Measurements from ENCODE around the gene ARHGAP20.

Gene ARHGAP20

GRCh38 chr11:110716361-110716760 lies 4.1 kb upstream of the ARHGAP20 start:
- DNase-seq (ENCODE audit: low spot score), result no peak
- no peak overlapping the region for H2AFZ ChIP-seq (ENCODE audit: low read length)
- H2BK120ac ChIP-seq (ENCODE audit: low read depth, low read length), result no peak overlapping the region
- no peak overlapping the region for H2BK5ac ChIP-seq (ENCODE audit: low read length)
- no peaks in the 10 kb centered on the region for H3K79me1 ChIP-seq (ENCODE audit: low read depth, low read length)
- H3K4ac ChIP-seq (ENCODE audit: low read length), result no peak overlapping the region
- H2BK12ac ChIP-seq (ENCODE audit: low read length), result no peak overlapping the region
- H3K4me3 ChIP-seq (ENCODE audit: low read length in 2 of 2), result no peak overlapping the region
- H4K8ac ChIP-seq (ENCODE audit: low read depth, low read length), result no peak overlapping the region
- H3K23ac ChIP-seq (ENCODE audit: low read depth, low read length, poor library complexity), result no peak overlapping the region
- no peak overlapping the region for H2AK5ac ChIP-seq (ENCODE audit: low read depth, low read length)
- H3K14ac ChIP-seq (ENCODE audit: low read length), result no peak overlapping the region
- no peak overlapping the region for H3K18ac ChIP-seq (ENCODE audit: low read length)
- H3K4me2 ChIP-seq (ENCODE audit: insufficient read depth, low read length, poor library complexity, severe bottlenecking), result no peak overlapping the region
- H3K4me1 ChIP-seq (ENCODE audit: control insufficient read depth in 2 of 2, insufficient read depth in 1 of 2, low read depth in 1 of 2, low read length in 2 of 2), result peaks cover 0 to 6% of the 10 kb centered on the region in 2 donors
- H3K27ac ChIP-seq (replicated peaks; ENCODE audit: low read length), result no peak overlapping the region
- no peaks in the 10 kb centered on the region for H3K36me3 ChIP-seq (replicated peaks in 1 of 2; ENCODE audit: control insufficient read depth in 2 of 2, insufficient read depth in 2 of 2, low read length in 2 of 2)
- H3K27me3 ChIP-seq (ENCODE audit: control insufficient read depth in 3 of 3, insufficient read depth in 3 of 3, low read depth in 1 of 3, low read length in 3 of 3), result peaks cover 4 to 40% (median 28%) of the 10 kb centered on the region in 3 experiments
- H3K9ac ChIP-seq (ENCODE audit: low read depth, low read length, poor library complexity), result no peak overlapping the region
- H4K91ac ChIP-seq (ENCODE audit: low read depth, low read length, poor library complexity), result no peak overlapping the region
- no CpG with 5 or more reads among the region's 2 CpGs for WGBS, 2 donors (ENCODE audit: extremely low coverage in 2 of 2, insufficient read length in 2 of 2, insufficient replicate concordance in 1 of 2)
- no peak overlapping the region for H2BK15ac ChIP-seq (ENCODE audit: low read length)
- H3K9me3 ChIP-seq (replicated peaks in 1 of 2; ENCODE audit: control insufficient read depth in 2 of 2, insufficient read depth in 1 of 2, low read depth in 1 of 2, low read length in 2 of 2), result no peaks in the 10 kb centered on the region

GRCh38 chr11:110715541-110715940 lies 3.3 kb upstream of the ARHGAP20 start:
- no peak overlapping the region for H2BK12ac ChIP-seq (ENCODE audit: low read length)
- no peak overlapping the region for H3K23ac ChIP-seq (ENCODE audit: low read depth, low read length, poor library complexity)
- no peak overlapping the region for H3K18ac ChIP-seq (ENCODE audit: low read length)
- H3K79me1 ChIP-seq (ENCODE audit: low read depth, low read length), result no peaks in the 10 kb centered on the region
- H2BK5ac ChIP-seq (ENCODE audit: low read length), result no peak overlapping the region
- H2AFZ ChIP-seq (ENCODE audit: low read length), result no peak overlapping the region
- no peak overlapping the region for H2BK120ac ChIP-seq (ENCODE audit: low read depth, low read length)
- no peaks in the 10 kb centered on the region for H3K36me3 ChIP-seq (replicated peaks in 1 of 2; ENCODE audit: control insufficient read depth in 2 of 2, insufficient read depth in 2 of 2, low read length in 2 of 2)
- WGBS, 2 donors (ENCODE audit: extremely low coverage in 2 of 2, insufficient read length in 2 of 2, insufficient replicate concordance in 1 of 2), result no CpG with 5 or more reads among the region's 1 CpG
- peaks cover 4 to 48% (median 36%) of the 10 kb centered on the region in 3 experiments for H3K27me3 ChIP-seq (ENCODE audit: control insufficient read depth in 3 of 3, insufficient read depth in 3 of 3, low read depth in 1 of 3, low read length in 3 of 3)
- no peak for DNase-seq (ENCODE audit: low spot score)
- no peak overlapping the region for H3K27ac ChIP-seq (replicated peaks; ENCODE audit: low read length)
- peaks cover 2 to 6% of the 10 kb centered on the region in 2 donors for H3K4me1 ChIP-seq (ENCODE audit: control insufficient read depth in 2 of 2, insufficient read depth in 1 of 2, low read depth in 1 of 2, low read length in 2 of 2)
- H2BK15ac ChIP-seq (ENCODE audit: low read length), result no peak overlapping the region
- no peak overlapping the region for H2AK5ac ChIP-seq (ENCODE audit: low read depth, low read length)
- H3K4me3 ChIP-seq (ENCODE audit: low read length in 2 of 2), result no peak overlapping the region
- no peaks in the 10 kb centered on the region for H3K9me3 ChIP-seq (replicated peaks in 1 of 2; ENCODE audit: control insufficient read depth in 2 of 2, insufficient read depth in 1 of 2, low read depth in 1 of 2, low read length in 2 of 2)
- no peak overlapping the region for H3K9ac ChIP-seq (ENCODE audit: low read depth, low read length, poor library complexity)
- H3K4me2 ChIP-seq (ENCODE audit: insufficient read depth, low read length, poor library complexity, severe bottlenecking), result no peak overlapping the region
- H4K8ac ChIP-seq (ENCODE audit: low read depth, low read length), result no peak overlapping the region
- no peak overlapping the region for H3K4ac ChIP-seq (ENCODE audit: low read length)
- H3K14ac ChIP-seq (ENCODE audit: low read length), result no peak overlapping the region
- no peak overlapping the region for H4K91ac ChIP-seq (ENCODE audit: low read depth, low read length, poor library complexity)

GRCh38 chr11:110713449-110713776 lies 1.2 kb upstream of the ARHGAP20 start:
- Histone ChIP-seq H2BK5ac (ENCODE audit: low read length) (no peak overlapping the region), H3K4me2 (ENCODE audit: insufficient read depth, low read length, poor library complexity, severe bottlenecking) (peak overlapping the region; percentile 89), H2BK120ac (ENCODE audit: low read depth, low read length) (no peak overlapping the region), H2BK12ac (ENCODE audit: low read length) (no peak overlapping the region), H4K8ac (ENCODE audit: low read depth, low read length) (no peak overlapping the region), H3K4me1 (ENCODE audit: control insufficient read depth in 2 of 2, insufficient read depth in 1 of 2, low read depth in 1 of 2, low read length in 2 of 2) (peaks cover 2 to 6% of the 10 kb centered on the region in 2 donors), H3K9me3 (replicated peaks in 1 of 2; ENCODE audit: control insufficient read depth in 2 of 2, insufficient read depth in 1 of 2, low read depth in 1 of 2, low read length in 2 of 2) (no peaks in the 10 kb centered on the region), H3K23ac (ENCODE audit: low read depth, low read length, poor library complexity) (no peak overlapping the region), H4K91ac (ENCODE audit: low read depth, low read length, poor library complexity) (no peak overlapping the region), H3K4ac (ENCODE audit: low read length) (no peak overlapping the region), H3K14ac (ENCODE audit: low read length) (no peak overlapping the region), H3K4me3 (ENCODE audit: low read length in 2 of 2) (no peak overlapping the region), H3K27ac (replicated peaks; ENCODE audit: low read length) (no peak overlapping the region), H3K36me3 (replicated peaks in 1 of 2; ENCODE audit: control insufficient read depth in 2 of 2, insufficient read depth in 2 of 2, low read length in 2 of 2) (no peaks in the 10 kb centered on the region), H3K18ac (ENCODE audit: low read length) (no peak overlapping the region), H2AK5ac (ENCODE audit: low read depth, low read length) (no peak overlapping the region), H2BK15ac (ENCODE audit: low read length) (no peak overlapping the region), H3K9ac (ENCODE audit: low read depth, low read length, poor library complexity) (no peak overlapping the region), H3K79me1 (ENCODE audit: low read depth, low read length) (no peaks in the 10 kb centered on the region), H2AFZ (ENCODE audit: low read length) (peak overlapping the region; percentile 96), H3K27me3 (ENCODE audit: control insufficient read depth in 3 of 3, insufficient read depth in 3 of 3, low read depth in 1 of 3, low read length in 3 of 3) (peaks cover 4 to 68% (median 50%) of the 10 kb centered on the region in 3 experiments)
- DNase-seq (ENCODE audit: low spot score), result no peak
- WGBS, 2 donors (ENCODE audit: extremely low coverage in 2 of 2, insufficient read length in 2 of 2, insufficient replicate concordance in 1 of 2), result no CpG with 5 or more reads among the region's 9 CpGs

GRCh38 chr11:110712659-110713448 lies 617 bp upstream of the ARHGAP20 start:
- Histone ChIP-seq H2BK5ac (ENCODE audit: low read length) (no peak overlapping the region), H3K9ac (ENCODE audit: low read depth, low read length, poor library complexity) (peak overlapping the region; percentile 87), H4K91ac (ENCODE audit: low read depth, low read length, poor library complexity) (no peak overlapping the region), H2BK15ac (ENCODE audit: low read length) (no peak overlapping the region), H3K4ac (ENCODE audit: low read length) (no peak overlapping the region), H3K4me3 (ENCODE audit: low read length in 2 of 2) (peak overlapping the region; percentile 45 to 94), H2BK120ac (ENCODE audit: low read depth, low read length) (no peak overlapping the region), H2AK5ac (ENCODE audit: low read depth, low read length) (no peak overlapping the region), H3K9me3 (replicated peaks in 1 of 2; ENCODE audit: control insufficient read depth in 2 of 2, insufficient read depth in 1 of 2, low read depth in 1 of 2, low read length in 2 of 2) (no peaks in the 10 kb centered on the region), H3K14ac (ENCODE audit: low read length) (no peak overlapping the region), H3K4me1 (ENCODE audit: control insufficient read depth in 2 of 2, insufficient read depth in 1 of 2, low read depth in 1 of 2, low read length in 2 of 2) (peaks cover 2 to 6% of the 10 kb centered on the region in 2 donors), H3K27me3 (ENCODE audit: control insufficient read depth in 3 of 3, insufficient read depth in 3 of 3, low read depth in 1 of 3, low read length in 3 of 3) (peaks cover 4 to 74% (median 50%) of the 10 kb centered on the region in 3 experiments), H3K23ac (ENCODE audit: low read depth, low read length, poor library complexity) (peak overlapping the region; percentile 68), H2BK12ac (ENCODE audit: low read length) (no peak overlapping the region), H3K27ac (replicated peaks; ENCODE audit: low read length) (no peak overlapping the region), H2AFZ (ENCODE audit: low read length) (peak overlapping the region; percentile 96), H3K36me3 (replicated peaks in 1 of 2; ENCODE audit: control insufficient read depth in 2 of 2, insufficient read depth in 2 of 2, low read length in 2 of 2) (no peaks in the 10 kb centered on the region), H4K8ac (ENCODE audit: low read depth, low read length) (no peak overlapping the region), H3K18ac (ENCODE audit: low read length) (peak overlapping the region; percentile 91), H3K79me1 (ENCODE audit: low read depth, low read length) (no peaks in the 10 kb centered on the region), H3K4me2 (ENCODE audit: insufficient read depth, low read length, poor library complexity, severe bottlenecking) (peak overlapping the region; percentile 89)
- WGBS, 2 donors (ENCODE audit: extremely low coverage in 2 of 2, insufficient read length in 2 of 2, insufficient replicate concordance in 1 of 2), result no CpG with 5 or more reads among the region's 50 CpGs
- peak; percentile 47 for DNase-seq (ENCODE audit: low spot score)
